Stimulated activated CD8-positive, alpha-beta memory T cell treated with anti-CD3 and anti-CD28 coated beads, Interleukin-4, amount 100 ng/mL, for 48 hours (primary cell): ENCODE results near the gene MYH6.
A peak's percentile ranks its signal among the peaks of the same experiment; 100 is the strongest.
"Not testable (repeated sequence)": the region's sequence is repeated elsewhere in the genome, so short reads cannot be mapped to it uniquely, and the experiment has no call there.

Experiments used
- DNase-seq: peaks from one replicate; pipeline ENCODE4 v3.0.0-alpha.2; 2020

The MYH6 gene

DNA sequence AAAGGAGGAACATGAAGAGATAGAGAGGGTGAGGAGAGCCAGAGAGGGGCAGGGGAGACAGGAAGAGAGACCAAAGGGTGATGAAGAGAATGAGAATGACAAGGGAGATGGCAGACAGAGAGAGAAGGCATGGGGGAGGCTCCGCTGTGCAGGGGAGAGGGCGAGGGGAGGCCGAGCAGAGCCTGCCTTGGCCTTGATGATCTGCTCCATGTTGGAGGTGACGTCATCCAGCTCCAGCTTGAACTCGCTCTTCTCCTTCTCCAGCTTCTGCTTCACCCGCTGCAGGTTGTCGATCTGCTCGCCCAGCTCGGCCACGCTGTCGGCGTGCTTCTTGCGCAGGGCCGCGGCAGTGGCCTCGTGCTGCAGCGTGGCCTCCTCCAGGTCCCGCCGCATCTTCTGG lies 18.2 kb downstream of the MYH6 start:
- not testable (repeated sequence) for DNase-seq

DNA sequence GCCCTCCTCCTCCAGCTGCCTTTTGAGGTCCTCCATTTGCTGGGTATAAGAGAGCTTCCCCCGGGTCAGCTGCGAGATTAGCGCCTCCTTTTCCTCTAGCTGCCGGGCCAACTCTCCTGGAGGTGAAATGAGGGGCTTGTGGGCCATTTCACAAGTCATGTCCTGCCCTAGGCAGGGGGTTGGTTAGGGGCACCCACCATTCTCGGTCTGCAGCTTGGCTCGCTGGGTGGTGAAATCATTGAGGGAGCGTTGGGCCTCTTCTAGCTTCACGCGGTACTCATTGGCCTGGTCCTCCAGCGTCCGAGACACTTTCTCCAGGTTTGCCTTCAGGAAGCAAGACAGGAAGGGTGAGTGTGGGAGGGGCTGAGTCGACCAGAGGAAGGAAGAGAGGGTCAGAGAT lies 18.7 kb downstream of the MYH6 start:
- no peak for DNase-seq

DNA sequence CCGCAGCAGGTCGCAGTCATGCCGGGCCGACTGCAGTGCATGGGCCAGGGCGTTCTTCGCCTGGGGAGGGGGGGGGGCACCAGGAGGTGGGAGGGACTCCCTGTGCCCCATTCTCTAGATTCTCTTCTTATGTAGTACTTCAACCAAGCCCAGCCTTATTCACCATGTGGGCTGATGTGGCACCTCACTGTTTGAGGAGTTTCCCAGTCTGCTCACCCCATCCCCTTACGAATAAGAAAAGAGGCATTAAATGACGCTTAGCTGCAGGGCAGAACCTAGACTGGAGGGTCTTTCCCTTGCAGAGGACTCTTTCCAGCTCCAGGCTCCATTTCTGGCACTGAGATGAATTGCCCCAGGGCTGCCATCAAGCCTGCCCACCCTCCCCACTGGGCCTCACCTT lies 19.1 kb downstream of the MYH6 start:
- no peak for DNase-seq

DNA sequence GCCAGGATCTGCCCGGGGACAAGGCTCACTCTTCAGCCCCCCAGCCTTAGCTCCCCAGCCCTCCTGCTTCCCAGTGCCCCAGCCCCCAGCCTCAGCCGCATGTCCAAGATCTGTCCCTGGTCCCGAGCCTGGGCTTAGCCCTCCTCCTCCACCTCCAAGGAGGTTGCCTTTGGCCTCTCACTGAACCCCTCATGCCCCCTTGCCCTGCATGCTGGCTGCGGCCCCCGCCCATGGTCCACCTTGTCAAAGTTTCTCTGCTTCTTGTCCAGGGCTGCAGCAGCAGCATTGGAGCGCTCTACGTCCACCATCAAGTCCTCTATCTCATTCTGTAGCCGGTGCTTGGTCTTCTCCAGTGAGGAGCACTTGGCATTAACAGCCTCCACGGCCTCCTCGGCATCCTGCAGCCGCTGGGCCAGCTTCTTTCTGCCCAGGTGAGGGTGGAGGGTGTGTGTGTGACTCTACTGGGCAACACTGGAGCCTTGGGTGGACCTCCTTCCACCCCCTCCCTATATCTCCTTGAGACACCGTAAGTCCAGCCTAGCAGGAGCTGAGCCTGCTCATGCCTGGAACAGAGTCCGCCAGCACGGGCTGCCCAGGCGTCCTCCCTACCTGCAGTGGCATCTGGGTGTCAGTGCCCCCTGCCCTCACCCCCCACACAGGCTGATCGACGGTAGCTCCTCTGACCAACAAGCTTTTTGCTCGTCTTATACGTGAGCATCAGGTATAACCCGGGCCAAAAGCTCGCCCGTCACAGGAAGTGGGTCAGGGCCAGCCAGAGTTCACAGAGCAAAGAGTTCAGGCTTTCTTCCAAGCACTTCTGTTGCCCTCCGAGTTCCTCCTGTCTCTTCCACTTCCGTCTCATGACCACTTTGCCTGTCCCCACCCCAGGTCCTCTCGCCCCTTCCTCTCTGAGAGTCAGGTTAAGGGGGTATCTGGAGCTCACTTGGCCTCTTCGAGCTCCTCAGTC lies 19.9 kb downstream of the MYH6 start:
- DNase-seq: no peak

DNA sequence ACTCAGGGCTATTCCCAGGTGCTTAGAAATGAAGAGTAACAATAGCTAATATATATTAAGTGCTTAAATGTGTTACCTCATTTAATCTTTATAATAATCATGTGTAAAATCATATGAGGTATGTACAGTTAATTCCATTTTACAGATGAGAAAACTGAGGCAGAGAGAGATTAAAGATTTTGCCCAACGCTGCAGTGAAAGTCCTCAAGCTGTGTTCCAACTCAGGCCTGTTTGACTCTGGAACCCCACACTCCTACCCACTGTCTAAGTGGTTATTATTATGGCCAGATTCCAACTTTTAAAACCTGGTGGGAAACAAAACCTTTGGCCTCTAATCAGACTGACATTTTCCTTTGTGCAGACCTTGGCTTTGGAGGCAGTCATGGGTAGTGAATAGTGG lies 21.1 kb downstream of the MYH6 start:
- DNase-seq: no peak

DNA sequence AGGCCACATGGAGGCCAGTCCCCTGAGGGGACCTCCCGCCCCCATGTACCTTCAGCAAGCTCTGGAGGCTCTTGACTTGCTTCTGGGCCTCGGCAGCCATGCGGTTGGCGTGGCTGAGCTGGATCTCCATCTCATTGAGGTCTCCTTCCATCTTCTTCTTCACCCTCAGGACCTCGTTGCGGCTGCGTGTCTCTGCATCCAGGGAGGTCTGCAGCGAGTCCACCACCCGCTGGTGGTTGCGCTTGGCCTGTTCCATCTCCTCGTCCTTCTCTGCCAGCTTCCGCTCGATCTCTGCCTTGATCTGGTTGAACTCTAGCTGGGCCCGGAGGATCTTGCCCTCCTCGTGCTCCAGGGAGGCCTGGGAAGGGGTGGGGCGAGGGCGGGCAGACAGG lies 21.8 kb downstream of the MYH6 start:
- not testable (repeated sequence) for DNase-seq

DNA sequence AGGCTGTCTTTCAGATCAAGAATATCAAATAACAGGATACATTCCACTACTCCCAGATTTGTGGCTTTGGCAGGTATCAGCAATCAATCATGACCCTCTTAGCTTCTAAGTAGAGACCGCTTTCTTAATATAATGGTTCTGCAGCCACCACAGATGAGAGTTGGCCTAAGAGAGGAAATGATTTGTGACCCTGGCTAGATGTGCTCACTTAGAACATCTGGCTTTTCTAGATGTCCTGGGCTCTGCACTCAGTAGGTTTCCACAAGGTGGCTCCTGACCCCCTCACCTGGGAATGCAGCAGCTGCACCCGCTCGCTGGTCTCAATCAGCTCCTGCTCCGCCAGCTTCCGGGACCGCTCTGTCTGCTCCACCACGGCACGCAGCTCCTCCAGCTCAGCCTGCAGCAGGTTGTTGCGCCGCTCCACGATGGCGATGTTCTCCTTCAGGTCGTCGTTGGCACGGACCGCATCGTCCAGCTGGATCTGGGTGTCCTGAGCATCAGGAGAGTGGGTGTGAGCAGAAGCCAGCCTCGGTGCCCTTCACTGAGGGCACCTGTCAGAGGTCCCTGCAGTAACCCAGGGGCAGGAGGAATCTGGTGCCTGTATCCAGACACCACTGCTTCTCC lies 22.3 kb downstream of the MYH6 start:
- no peak for DNase-seq

DNA sequence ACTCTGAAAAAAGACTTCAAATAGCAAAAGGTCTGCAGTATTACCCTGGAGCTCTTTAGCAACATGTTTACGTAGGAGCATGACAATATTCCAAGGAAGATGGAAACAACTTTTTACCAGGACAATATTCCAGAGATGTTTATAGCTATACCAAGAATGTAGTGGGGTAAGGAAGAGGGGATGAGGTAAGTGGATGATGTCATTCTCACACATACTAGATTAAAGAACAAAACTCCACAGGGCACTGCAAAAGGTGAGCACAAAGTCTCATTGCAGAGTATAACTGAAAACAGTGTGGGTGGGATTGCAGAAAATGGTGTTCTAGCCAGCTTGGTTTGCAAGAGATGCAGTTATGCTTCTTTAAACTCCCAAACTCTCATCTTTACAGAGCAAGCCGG lies 22.8 kb downstream of the MYH6 start:
- no peak for DNase-seq

DNA sequence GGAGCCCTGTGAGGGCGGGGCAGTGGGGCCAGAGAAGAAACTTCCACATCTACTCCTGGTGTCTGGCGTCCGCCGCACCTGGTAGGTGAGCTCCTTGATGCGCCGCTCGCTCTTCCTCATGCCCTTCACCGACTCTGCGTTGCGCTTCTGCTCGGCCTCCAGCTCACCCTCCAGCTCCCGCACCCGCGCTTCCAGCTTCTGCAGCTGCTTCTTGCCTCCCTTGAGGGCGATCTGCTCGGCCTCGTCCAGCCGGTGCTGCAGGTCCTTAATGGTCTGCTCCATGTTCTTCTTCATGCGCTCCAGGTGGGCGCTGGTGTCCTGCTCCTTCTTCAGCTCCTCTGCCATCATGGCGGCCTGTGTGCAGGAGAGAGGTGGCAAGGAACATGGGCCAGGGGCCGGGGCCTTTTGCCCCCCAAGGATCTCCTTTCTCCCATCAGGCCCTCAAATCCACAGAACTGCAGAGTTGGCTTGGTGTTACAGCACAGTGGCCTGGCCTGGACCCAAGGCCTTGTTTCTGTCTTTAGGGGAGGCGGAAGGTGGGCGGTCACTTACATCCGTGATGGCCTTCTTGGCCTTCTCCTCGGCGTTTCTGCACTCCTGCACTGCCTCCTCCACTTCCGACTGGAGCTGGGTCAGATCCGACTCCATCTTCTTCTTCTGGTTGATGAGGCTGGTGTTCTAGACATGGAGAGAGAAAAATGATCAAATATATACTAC lies 23.6 kb downstream of the MYH6 start:
- DNase-seq: no peak

DNA sequence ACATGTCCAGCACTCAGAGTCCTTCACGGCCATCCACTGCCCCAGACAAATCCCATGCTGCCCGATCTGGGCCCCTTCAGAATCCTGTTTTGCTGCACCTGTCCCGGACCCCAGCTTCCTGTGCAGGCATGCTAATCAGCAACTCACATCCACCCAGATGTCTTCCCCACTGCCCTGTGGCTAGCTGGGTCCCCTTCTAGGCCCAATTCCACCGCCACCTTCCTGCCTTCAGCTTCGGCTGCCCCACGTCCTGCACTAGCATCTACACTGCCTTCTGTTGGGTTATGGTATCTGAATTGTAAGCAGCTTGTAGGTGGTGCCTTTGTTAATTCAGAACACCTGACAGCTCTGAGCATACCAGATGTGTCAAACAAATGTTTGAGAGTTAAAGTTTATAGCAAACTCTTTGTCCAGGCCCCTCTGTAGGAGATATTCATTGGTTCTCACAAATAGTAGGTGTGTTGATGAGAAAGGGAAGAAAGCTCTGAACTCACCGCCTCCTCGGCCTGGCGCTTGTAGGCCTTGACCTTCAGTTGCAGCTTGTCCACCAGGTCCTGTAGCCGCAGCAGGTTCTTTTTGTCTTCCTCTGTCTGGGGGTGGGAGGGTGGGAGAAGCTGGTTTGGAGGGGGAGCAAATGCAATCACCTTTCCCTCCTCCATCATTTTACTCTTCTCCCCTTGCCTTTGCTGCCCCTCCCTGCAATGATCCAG lies 25.2 kb downstream of the MYH6 start:
- DNase-seq: no peak

DNA sequence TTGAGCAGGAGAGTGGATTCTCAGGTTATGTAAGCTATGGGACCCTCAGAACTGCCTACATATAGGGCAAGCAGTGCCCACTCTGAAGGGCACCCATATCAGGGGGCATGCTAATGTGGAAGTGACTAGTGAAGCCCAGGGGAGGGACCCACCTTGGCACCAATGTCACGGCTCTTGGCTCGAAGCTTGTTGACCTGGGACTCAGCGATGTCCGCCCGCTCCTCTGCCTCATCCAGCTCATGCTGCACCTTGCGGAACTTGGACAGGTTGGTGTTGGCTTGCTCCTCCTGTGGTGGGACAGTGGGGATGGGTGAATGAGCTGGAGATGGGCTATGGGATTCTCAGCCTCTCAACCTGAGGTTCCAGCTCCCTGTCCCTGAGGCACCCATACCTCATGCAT lies 25.8 kb downstream of the MYH6 start:
- no peak for DNase-seq

DNA sequence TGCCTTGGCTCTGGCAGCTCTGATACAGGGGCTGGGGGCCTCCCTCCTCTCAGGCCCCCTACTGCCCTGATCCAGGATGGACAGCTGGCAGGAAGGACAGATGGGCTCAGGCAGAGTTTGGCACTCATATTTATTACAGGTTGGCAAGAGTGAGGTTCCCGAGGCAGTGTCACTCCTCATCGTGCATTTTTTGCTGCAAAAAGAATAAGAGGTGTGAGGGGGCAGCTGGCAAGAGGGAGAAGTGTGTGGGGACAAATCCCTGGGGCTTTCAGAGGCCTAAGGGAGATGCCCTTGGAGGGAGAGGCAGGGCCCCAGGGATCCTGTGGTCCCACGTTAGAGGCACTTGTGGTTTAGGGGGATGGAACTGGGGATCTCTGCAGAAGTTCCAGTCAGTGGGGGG lies 26.2 kb downstream of the MYH6 start:
- DNase-seq: no peak

DNA sequence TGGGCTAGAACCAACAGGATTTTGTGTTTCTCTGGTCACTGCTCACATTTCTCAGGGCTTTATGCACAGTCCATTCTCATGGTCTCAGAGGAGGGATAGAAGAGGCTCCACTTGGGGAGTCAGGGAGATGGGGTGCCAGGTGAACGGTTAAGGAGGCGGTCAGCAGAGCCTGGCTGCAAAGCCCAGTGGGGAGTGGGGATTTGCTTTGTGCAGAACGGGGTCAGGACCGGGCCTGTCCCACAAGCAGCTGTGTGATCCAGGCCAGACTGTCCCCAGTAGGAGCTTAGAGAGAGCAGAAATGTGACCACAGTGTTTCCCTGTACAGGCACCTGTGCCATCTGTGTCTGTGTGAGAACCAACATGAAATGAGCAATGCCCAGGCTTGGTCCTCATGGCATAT lies 27.1 kb downstream of the MYH6 start:
- DNase-seq: no peak

DNA sequence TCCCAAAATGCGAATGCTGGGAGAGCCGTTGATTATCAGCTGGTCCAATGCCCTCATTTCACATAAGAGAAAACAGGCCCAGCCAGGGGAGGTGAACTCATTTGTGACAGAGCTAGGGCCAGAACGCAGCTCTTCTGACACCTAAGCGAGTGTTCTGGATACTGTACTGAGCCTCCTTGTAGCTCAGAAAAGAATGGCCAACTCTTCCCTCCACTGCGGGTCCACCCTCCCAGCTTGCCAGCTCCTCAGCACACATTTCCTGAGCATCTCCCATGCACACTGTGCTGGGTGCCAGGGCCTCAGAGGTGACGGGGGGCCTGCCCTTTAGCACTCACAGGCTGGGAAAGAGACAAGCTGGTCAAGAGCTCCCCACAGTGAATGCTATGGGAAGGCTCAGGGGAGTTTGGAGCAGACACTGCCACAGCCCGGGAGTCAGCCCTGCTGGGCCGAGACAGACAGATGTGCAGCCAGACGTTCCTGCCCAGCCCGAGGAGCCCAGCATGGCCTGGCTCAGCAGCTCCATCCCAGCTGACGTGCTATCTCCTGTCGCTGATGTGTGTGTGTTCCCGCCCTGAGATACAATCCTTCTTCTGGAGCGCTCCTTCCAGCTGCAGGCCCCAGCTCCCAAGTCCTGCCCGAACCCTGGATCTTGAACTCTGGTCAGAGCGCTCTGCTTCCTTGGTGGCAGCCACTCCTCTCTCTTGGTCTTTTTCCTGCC lies 27.7 kb downstream of the MYH6 start:
- no peak for DNase-seq

DNA sequence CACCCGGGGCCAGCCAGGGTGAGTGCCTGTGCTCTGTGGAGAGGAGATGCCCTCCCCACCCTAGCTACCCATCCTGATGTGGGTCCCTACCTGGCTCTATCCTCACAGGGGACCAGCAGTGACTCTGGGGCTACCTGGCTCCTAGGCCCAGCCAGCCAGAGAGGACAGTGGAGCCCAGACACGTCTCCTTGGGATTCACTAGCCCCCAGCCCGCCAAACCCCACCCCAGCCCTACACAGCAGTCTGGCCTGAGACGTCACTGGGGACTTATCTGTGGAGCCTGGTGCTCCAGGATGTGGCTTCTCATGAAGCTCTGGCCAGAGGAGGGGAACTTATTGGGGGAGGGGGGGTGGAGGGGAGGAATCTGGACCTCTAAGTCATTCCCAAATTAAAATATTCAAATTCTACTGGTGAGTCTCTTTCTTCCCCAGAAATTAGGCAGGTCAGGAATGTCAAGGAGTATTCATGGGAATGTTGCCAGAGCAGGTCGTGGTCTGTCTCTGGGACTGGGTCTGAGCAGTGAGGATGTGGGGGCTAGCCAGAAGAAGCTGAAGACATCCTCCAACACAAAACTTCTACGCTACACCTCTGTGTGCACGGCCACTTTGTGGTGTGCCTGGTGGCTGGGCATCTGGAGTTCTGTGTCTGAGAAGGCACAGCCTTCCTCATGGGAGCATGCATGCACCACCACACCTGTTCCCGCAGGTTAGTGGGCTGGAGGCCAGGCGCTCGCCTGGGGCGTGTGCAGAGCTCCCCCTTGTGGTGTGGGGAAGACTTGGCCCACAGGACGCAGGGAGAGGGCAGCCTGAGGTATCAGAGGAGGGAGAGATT lies 28.5 kb downstream of the MYH6 start:
- peak; percentile 76 for DNase-seq

DNA sequence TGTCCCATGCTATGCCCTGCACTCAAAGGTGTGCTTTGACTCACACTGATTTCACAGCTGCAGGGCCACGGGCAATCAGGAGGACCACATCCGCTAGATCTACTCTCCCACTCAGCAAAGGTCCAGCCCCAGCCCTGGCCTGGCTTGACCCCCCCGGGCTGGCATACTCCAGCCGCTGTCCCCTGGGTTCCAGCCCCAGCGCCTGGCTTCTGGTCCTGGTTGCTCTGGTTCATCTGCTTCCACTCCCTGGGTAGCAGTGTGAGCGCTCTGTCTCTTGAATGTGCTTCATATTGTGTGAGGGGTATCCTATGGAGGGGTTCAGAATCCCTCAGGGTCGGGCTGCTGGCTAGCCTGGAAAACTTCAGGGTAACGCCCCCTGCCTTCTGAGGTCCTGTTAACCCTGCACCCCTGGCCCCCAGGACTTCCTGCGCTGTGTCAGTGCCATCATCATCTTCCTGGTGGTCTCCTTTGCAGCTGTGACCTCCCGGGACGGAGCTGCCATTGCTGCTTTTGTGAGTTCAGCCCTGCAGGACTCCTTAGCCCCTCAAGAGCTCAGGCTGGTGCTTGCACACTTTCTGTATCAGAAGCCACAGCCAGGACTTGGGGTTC lies 29.4 kb downstream of the MYH6 start:
- DNase-seq: no peak

DNA sequence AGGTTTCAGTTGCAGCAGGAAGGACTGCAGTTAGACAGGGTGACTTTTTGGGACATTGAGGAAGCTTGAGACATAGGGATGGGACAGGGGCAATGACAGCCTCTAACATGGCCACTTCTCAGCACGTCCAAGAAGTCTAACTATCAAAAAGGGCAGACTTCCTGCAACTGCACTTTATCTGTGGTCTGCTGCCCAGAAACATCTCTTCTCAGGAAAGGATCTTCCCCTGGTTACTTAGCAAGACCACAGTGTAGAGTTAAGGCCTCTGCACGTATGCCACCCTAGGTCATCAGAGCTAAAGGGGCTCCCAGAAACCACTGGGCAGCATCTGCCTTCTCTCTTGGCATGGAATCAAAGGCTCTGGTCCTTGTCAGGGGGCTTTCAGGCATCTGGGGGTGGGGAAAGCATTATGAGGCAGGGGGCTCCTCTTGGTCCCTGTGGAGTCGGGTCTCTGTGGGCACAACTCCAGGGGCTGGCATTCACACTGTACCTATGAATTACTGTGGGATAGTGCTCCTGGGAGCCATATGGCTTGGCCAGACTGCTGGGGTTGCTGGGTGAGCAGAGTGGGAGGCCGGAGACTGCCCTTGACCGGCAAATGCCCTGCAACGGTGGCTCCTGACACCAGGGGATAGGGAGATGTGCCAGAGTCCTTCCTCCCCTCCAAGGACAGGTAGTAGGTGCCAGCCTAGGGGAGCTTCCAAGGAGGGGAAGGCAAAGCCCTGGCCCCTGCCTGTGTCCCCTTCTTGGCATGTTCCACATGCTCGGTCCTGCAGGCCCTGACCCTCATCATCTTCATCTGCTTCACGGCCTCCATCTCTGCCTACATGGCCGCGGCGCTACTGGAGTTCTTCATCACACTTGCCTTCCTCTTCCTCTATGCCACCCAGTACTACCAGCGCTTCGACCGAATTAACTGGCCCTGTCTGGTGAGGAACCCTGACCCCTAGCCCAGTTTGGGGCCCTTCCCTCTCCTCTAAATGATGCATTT lies 30.2 kb downstream of the MYH6 start:
- DNase-seq: no peak

DNA sequence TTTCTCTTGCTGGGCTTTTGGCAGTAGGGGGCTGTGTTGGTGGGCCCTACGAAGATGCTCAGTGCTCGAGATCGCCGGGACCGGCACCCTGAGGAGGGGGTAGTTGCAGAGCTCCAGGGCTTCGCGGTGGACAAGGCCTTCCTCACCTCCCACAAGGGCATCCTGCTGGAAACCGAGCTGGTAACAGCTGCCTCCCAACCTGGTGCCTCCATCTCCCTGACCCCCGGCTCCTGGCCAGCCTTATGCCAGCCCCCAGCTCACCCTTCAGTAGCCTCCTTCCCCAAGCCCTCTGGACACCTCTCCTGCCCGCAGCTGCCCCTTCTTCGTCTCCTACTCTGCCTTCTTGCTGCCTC lies 30.9 kb downstream of the MYH6 start:
- DNase-seq: no peak

DNA sequence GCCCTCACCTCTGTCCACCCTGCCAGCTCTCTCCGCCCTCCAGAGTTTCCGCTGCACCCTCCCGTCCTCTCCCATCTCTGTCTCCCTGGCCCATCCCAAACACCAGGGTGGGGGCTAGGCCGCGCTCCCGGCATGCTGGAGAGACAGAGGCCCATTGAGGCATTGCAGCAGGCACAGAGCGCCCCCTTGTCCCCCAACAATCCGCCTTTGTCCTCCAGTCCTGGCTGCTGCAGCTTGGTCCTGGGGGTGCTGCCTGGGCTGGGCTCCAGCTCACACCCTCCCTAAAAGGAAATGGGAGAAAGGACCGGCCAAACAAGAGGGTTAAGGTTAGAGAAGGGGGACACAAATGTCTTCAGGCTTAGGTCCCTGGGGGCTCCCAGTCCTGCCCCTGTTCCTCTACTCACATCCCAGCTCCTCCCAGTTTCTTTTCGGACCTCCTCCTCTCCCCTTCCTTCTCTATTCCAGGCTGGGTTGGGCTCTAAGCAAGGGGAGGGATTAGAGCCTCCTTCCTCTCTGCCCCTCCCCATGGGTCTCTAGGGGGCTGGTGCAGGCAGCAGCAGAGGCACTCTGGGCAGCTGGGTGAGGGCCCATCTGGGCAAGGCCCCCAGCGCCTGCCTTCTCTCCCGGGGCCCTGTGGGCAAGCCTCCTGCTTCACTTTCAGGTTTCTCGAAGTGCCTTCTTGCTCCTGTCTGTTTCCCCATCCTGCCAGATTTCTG lies 31.4 kb downstream of the MYH6 start, which contains the start of gene CMTM5:
CMTM5 (plus strand) TSS at position 565 of the 716 bp plus-strand sequence. CDS start 206 bp downstream, outside the sequence.
- no peak for DNase-seq
